HG02642 (cell line): ENCODE data around the gene GMFB.
"Not testable (repeated sequence)": the region's sequence is repeated elsewhere in the genome, so short reads cannot be mapped to it uniquely, and the experiment has no call there.

ENCODE experiments used
- ATAC-seq: cut with Tn5 transposase; IDR thresholded peaks from one replicate; pipeline ENCODE4 v1.9.1; 2021; ENCODE audit warnings: mild to moderate bottlenecking; ENCODE audit not compliant: unreplicated experiment, poor library complexity

Gene GMFB

DNA sequence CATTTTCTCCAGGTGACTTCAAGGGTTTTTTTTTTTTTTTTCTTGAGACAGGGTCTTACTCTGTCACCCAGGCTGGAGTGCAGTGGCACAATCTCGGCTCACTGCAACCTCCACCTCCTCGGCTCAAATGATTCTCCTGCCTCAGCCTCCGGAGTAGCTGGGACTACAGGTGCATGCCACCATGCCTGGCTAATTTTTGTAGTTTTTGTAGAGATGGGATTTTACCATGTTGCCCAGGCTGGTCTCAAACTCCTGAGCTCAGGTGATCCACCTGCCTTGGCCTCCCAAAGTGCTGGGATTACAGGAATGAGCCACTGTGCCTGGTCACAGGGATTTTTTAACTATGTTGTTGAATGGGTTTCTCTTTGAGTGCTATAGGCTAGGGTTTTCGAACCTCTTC, 50.8 kb downstream of the GMFB start:
- not testable (repeated sequence) for ATAC-seq

DNA sequence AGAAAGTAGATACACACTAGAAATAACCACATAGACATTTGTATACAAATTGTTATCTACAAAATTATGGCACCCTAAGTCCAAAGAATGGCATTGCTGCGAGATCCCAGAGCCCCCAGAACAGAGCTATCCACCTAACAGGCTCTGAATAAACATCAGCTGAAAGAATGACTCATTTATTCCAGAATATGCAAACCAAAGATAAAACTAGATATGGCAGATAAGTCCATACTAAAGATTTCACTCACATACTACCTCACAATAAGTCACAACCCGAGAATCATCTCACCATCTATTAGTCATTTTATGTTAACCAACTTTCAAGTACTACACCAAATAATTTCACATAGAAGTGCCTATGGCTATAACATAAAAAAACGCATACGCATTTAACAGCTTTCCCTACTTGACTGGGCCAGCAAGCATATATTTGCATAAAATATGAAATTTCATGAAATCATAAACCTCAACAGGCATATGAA, 53.2 kb downstream of the GMFB start:
- no peak for ATAC-seq

GRCh38 chr14:54428527-54428926, 60.3 kb downstream of the GMFB start:
- no peak for ATAC-seq

DNA sequence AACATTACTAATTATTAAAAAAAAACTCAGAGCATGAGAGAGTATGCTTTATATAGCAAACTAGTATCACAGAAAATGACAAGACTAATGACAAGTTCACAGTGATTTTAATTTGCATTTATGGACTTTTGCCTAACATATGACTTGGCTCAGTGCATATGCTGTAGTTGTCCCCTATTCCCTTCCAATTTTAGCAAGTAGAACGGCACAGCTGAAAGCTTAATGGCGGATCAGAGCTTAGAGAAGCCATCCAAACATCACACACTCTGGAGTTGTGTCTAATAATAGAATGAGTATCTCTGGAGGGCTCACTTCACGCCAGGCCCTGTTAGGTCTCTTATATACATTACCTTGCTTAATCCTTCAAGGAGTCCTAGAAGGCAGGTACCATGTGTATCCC, 60.9 kb downstream of the GMFB start:
- no peak for ATAC-seq

GRCh38 chr14:54425537-54426274, 63.1 kb downstream of the GMFB start:
- no peak for ATAC-seq

DNA sequence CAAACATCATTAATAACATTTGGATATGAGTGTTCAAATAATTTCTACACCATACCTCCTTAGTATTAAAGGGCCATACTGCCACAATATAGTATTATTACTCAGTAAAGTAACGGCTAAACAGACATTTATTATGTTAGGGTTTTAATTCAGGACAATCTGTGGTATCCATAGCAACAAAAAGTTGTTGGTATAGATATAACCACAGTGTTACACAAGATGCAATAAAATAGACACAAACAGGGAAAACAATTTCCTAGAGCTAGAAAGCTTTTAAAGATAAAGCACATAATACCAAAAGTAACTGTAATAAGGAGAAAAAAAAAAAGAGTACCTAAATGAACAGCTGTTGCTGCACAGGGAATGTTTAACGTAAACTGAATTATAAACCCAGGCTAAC, 63.7 kb downstream of the GMFB start:
- ATAC-seq = no peak
